Activated naive CD4-positive, alpha-beta T cell treated with anti-CD3 and anti-CD28 coated beads for 36 hours (primary cell): Measurements from ENCODE around the gene BLNK. TPM values are rescaled to one million over a fixed set of nuclear protein-coding genes. Genes with fewer than 3 reads are reported as not detected.

Source experiments
- CTCF ChIA-PET: fragments of 350-600 bp; sonication (Branson Sonifier 250); formaldehyde crosslinking; loops from one replicate; lab custom pipeline; 2021; ENCODE audit warnings: antibody characterized with exemption; lab: Charles Lee
- DNase-seq: peaks from one replicate; pipeline ENCODE4 v3.0.0-alpha.2; 2020
- H3K27ac Mint-ChIP-seq: one replicate; pipeline ENCODE4 v1.8.0; 2021; ENCODE audit warnings: mild to moderate bottlenecking, mixed read lengths
- H3K27me3 Mint-ChIP-seq: one replicate; pipeline ENCODE4 v1.8.0; 2021; ENCODE audit warnings: low read depth, mixed read lengths
- H3K36me3 Mint-ChIP-seq: one replicate; pipeline ENCODE4 v1.8.0; 2021; ENCODE audit warnings: low read depth, mixed read lengths
- H3K4me1 Mint-ChIP-seq: one replicate; pipeline ENCODE4 v1.8.0; 2021; ENCODE audit warnings: low read depth, mixed read lengths
- H3K4me3 Mint-ChIP-seq: one replicate; pipeline ENCODE4 v1.8.0; 2021; ENCODE audit warnings: mild to moderate bottlenecking, moderate library complexity, mixed read lengths
- H3K9me3 Mint-ChIP-seq: one replicate; pipeline ENCODE4 v1.8.0; 2021; ENCODE audit warnings: mixed read lengths
- intact Hi-C: fragments of 100-400 bp; cut with micrococcal nuclease; formaldehyde crosslinking; loops from one replicate; pipeline ENCODE4 v1.15.1; 2023
- total RNA-seq, 2 experiments: library from RNA; stranded (reverse); gene quantifications; one replicate each; pipeline ENCODE4 v1.2.3, GENCODE V29; 2021

Gene BLNK
- total RNA-seq, 2 experiments from 2014 or later, result not detected

- no peak for DNase-seq
- intact Hi-C loops, result no loop called here
- Mint-ChIP-seq H3K4me3 (no peak overlapping the region), H3K4me1 (no peaks in the 10 kb centered on the region), H3K27me3 (peaks cover 6% of the 10 kb centered on the region), H3K9me3 (no peaks in the 10 kb centered on the region), H3K36me3 (no peaks in the 10 kb centered on the region), H3K27ac (no peak overlapping the region)
- CTCF ChIA-PET, result no interaction called here
Measured at GRCh38 chr10:96269438-96270300, 1.7 kb downstream of the BLNK start.

- Mint-ChIP-seq H3K27me3 (peaks cover 6% of the 10 kb centered on the region), H3K4me3 (no peak overlapping the region), H3K4me1 (no peaks in the 10 kb centered on the region), H3K36me3 (no peaks in the 10 kb centered on the region), H3K9me3 (no peaks in the 10 kb centered on the region), H3K27ac (no peak overlapping the region)
- intact Hi-C loops, result no loop called here
- CTCF ChIA-PET, result interaction anchor here (1.7 kb wide), 1 partner anchor 39 kb away, joined by 10 read pairs; no protein-coding TSS in a partner anchor
- DNase-seq, result no peak
Measured at GRCh38 chr10:96268341-96268909, 2.9 kb downstream of the BLNK start.

GRCh38 chr10:96267234-96267705, 4.1 kb downstream of the BLNK start:
- Mint-ChIP-seq H3K27ac (no peak overlapping the region), H3K27me3 (peaks cover 6% of the 10 kb centered on the region), H3K36me3 (no peaks in the 10 kb centered on the region), H3K4me1 (no peaks in the 10 kb centered on the region), H3K9me3 (no peaks in the 10 kb centered on the region), H3K4me3 (no peak overlapping the region)
- intact Hi-C loops, result no loop called here
- CTCF ChIA-PET, result interaction anchor here (0.7 to 1.7 kb wide), 2 partner anchors 38 to 361 kb away, joined by 3 to 10 read pairs; no protein-coding TSS in a partner anchor
- no peak for DNase-seq

GRCh38 chr10:96266118-96266770, 5.1 kb downstream of the BLNK start:
- intact Hi-C loops, result no loop called here
- no peaks in the 10 kb centered on the region for H3K4me1 Mint-ChIP-seq
- CTCF ChIA-PET, result interaction anchor here (1.4 to 1.7 kb wide), 2 partner anchors 36 to 37 kb away, joined by 5 to 10 read pairs; no protein-coding TSS in a partner anchor
- no peak for DNase-seq
- no peak overlapping the region for H3K27ac Mint-ChIP-seq
- peaks cover 6% of the 10 kb centered on the region for H3K27me3 Mint-ChIP-seq
- H3K4me3 Mint-ChIP-seq, result no peak overlapping the region
- no peaks in the 10 kb centered on the region for H3K36me3 Mint-ChIP-seq
- H3K9me3 Mint-ChIP-seq, result no peaks in the 10 kb centered on the region

GRCh38 chr10:96264938-96265337, 6.4 kb downstream of the BLNK start:
- Mint-ChIP-seq H3K4me3 (no peak overlapping the region), H3K9me3 (no peaks in the 10 kb centered on the region), H3K27me3 (peaks cover 6% of the 10 kb centered on the region), H3K4me1 (no peaks in the 10 kb centered on the region), H3K36me3 (no peaks in the 10 kb centered on the region), H3K27ac (no peak overlapping the region)
- intact Hi-C loops, result no loop called here
- CTCF ChIA-PET, result interaction anchor here (0.9 to 1.4 kb wide), 2 partner anchors 35 to 70 kb away, joined by 3 to 5 read pairs; no protein-coding TSS in a partner anchor
- DNase-seq, result no peak

GRCh38 chr10:96263669-96264068, 7.7 kb downstream of the BLNK start:
- Mint-ChIP-seq H3K36me3 (no peaks in the 10 kb centered on the region), H3K4me1 (no peaks in the 10 kb centered on the region), H3K4me3 (no peak overlapping the region), H3K27ac (no peak overlapping the region), H3K9me3 (no peaks in the 10 kb centered on the region), H3K27me3 (peaks cover 5% of the 10 kb centered on the region)
- intact Hi-C loops, result no loop called here
- CTCF ChIA-PET, result no interaction called here
- DNase-seq, result no peak

- Mint-ChIP-seq H3K4me3 (no peak overlapping the region), H3K27me3 (peaks cover 5% of the 10 kb centered on the region), H3K27ac (no peak overlapping the region), H3K9me3 (no peaks in the 10 kb centered on the region), H3K36me3 (no peaks in the 10 kb centered on the region), H3K4me1 (no peaks in the 10 kb centered on the region)
- no peak for DNase-seq
- intact Hi-C loops, result no loop called here
- CTCF ChIA-PET, result no interaction called here
Measured at GRCh38 chr10:96263176-96263575, 8.2 kb downstream of the BLNK start.

GRCh38 chr10:96261930-96262329, 9.4 kb downstream of the BLNK start:
- CTCF ChIA-PET, result interaction anchor here (1.0 to 1.7 kb wide), 2 partner anchors 28 to 32 kb away, joined by 4 to 5 read pairs; no protein-coding TSS in a partner anchor
- H3K9me3 Mint-ChIP-seq, result no peaks in the 10 kb centered on the region
- intact Hi-C loops, result no loop called here
- no peak overlapping the region for H3K27ac Mint-ChIP-seq
- no peaks in the 10 kb centered on the region for H3K4me1 Mint-ChIP-seq
- no peak overlapping the region for H3K4me3 Mint-ChIP-seq
- H3K36me3 Mint-ChIP-seq, result no peaks in the 10 kb centered on the region
- no peak for DNase-seq
- peaks cover 5% of the 10 kb centered on the region for H3K27me3 Mint-ChIP-seq

GRCh38 chr10:96261132-96261531, 10.2 kb downstream of the BLNK start:
- H3K27ac Mint-ChIP-seq, result no peak overlapping the region
- H3K9me3 Mint-ChIP-seq, result no peaks in the 10 kb centered on the region
- no peak overlapping the region for H3K4me3 Mint-ChIP-seq
- intact Hi-C loops, result no loop called here
- H3K36me3 Mint-ChIP-seq, result no peaks in the 10 kb centered on the region
- CTCF ChIA-PET, result interaction anchor here (1.7 kb wide), 1 partner anchor 31 kb away, joined by 5 read pairs; no protein-coding TSS in a partner anchor
- H3K27me3 Mint-ChIP-seq, result peaks cover 5% of the 10 kb centered on the region
- no peak for DNase-seq
- H3K4me1 Mint-ChIP-seq, result no peaks in the 10 kb centered on the region

- intact Hi-C loops, result no loop called here
- no peak overlapping the region for H3K27ac Mint-ChIP-seq
- H3K9me3 Mint-ChIP-seq, result no peaks in the 10 kb centered on the region
- H3K27me3 Mint-ChIP-seq, result no peaks in the 10 kb centered on the region
- H3K36me3 Mint-ChIP-seq, result no peaks in the 10 kb centered on the region
- no peaks in the 10 kb centered on the region for H3K4me1 Mint-ChIP-seq
- CTCF ChIA-PET, result no interaction called here
- no peak for DNase-seq
- H3K4me3 Mint-ChIP-seq, result no peak overlapping the region
Measured at GRCh38 chr10:96260014-96260413, 11.4 kb downstream of the BLNK start.

GRCh38 chr10:96259150-96259549, 12.2 kb downstream of the BLNK start:
- H3K27me3 Mint-ChIP-seq, result no peaks in the 10 kb centered on the region
- CTCF ChIA-PET, result interaction anchor here (1.4 kb wide), 1 partner anchor 30 kb away, joined by 3 read pairs; no protein-coding TSS in a partner anchor
- no peaks in the 10 kb centered on the region for H3K9me3 Mint-ChIP-seq
- intact Hi-C loops, result no loop called here
- H3K4me3 Mint-ChIP-seq, result no peak overlapping the region
- no peak overlapping the region for H3K27ac Mint-ChIP-seq
- no peaks in the 10 kb centered on the region for H3K36me3 Mint-ChIP-seq
- H3K4me1 Mint-ChIP-seq, result no peaks in the 10 kb centered on the region
- no peak for DNase-seq

- DNase-seq, result no peak
- H3K27ac Mint-ChIP-seq, result no peak overlapping the region
- CTCF ChIA-PET, result interaction anchor here (1.4 kb wide), 1 partner anchor 28 kb away, joined by 3 read pairs; no protein-coding TSS in a partner anchor
- intact Hi-C loops, result no loop called here
- no peaks in the 10 kb centered on the region for H3K36me3 Mint-ChIP-seq
- no peaks in the 10 kb centered on the region for H3K4me1 Mint-ChIP-seq
- no peaks in the 10 kb centered on the region for H3K9me3 Mint-ChIP-seq
- H3K4me3 Mint-ChIP-seq, result no peak overlapping the region
- no peaks in the 10 kb centered on the region for H3K27me3 Mint-ChIP-seq
Measured at GRCh38 chr10:96257944-96258343, 13.4 kb downstream of the BLNK start.
